ENCODE data around the gene PAX3. TPM values are rescaled to one million over a fixed set of nuclear protein-coding genes. Genes with fewer than 3 reads are reported as not detected.

PAX3 gene
- total and polyA plus RNA-seq, 4 donors: not detected

DNA sequence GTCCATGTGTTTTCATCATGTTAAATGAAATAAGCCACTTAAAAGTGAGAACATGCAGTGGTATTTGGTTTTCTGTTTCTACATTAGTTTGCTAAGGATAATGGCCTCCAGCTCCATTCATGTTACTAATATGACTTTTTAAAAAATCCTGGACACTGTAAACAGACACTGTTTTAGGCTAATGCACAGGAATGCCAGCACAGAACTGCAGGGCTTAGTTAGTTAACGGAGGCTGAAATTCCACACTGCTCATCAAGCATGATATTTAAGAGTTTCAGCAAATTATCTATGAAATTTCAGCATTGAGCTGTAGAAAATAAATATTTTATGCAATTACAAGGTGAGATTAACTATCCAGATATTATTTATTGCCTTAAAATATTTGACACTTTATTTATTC is 42.5 kb upstream of the PAX3 start:
- H3K4me1 ChIP-seq (ENCODE audit: control insufficient read depth in 4 of 4, insufficient read depth in 4 of 4, low read length in 3 of 4): no peaks in the 10 kb centered on the region
- 82% methylated on average over 1 of the region's 1 CpG for WGBS
- H3K9ac ChIP-seq (ENCODE audit: low read depth in 1 of 2, low read length in 2 of 2): no peak overlapping the region
- no peak overlapping the region for H3K4me3 ChIP-seq (ENCODE audit: low read depth in 1 of 3, low read length in 3 of 3)
- TF ChIP-seq, protein P1, sequence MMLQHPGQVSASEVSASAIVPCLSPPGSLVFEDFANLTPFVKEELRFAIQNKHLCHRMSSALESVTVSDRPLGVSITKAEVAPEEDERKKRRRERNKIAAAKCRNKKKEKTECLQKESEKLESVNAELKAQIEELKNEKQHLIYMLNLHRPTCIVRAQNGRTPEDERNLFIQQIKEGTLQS (IDR thresholded peaks at IDR 0.05): no peak
- TF ChIP-seq NR2F2 (IDR thresholded peaks at IDR 0.05) (no peak), TAF1 (conservative IDR thresholded peaks at IDR 0.05) (no peak), FOXA1 (IDR thresholded peaks at IDR 0.05) (no peak), RAD21 (IDR thresholded peaks at IDR 0.05) (no peak), YY1 (IDR thresholded peaks at IDR 0.05) (no peak), SP1 (IDR thresholded peaks at IDR 0.05) (no peak), HNF4A (conservative IDR thresholded peaks at IDR 0.05) (no peak), JUND (IDR thresholded peaks at IDR 0.05) (no peak), FOXA2 (IDR thresholded peaks at IDR 0.05) (no peak), EGR1 (IDR thresholded peaks at IDR 0.05; ENCODE audit: low read depth in 2 of 2) (no peak), RXRA (IDR thresholded peaks at IDR 0.05) (no peak)
- TF ChIP-seq, protein P2, sequence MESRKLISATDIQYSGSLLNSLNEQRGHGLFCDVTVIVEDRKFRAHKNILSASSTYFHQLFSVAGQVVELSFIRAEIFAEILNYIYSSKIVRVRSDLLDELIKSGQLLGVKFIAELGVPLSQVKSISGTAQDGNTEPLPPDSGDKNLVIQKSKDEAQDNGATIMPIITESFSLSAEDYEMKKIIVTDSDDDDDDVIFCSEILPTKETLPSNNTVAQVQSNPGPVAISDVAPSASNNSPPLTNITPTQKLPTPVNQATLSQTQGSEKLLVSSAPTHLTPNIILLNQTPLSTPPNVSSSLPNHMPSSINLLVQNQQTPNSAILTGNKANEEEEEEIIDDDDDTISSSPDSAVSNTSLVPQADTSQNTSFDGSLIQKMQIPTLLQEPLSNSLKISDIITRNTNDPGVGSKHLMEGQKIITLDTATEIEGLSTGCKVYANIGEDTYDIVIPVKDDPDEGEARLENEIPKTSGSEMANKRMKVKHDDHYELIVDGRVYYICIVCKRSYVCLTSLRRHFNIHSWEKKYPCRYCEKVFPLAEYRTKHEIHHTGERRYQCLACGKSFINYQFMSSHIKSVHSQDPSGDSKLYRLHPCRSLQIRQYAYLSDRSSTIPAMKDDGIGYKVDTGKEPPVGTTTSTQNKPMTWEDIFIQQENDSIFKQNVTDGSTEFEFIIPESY (IDR thresholded peaks at IDR 0.05): no peak
- TF ChIP-seq, protein P3, sequence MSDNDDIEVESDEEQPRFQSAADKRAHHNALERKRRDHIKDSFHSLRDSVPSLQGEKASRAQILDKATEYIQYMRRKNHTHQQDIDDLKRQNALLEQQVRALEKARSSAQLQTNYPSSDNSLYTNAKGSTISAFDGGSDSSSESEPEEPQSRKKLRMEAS (IDR thresholded peaks at IDR 0.05): no peak
- TF ChIP-seq, protein P4, sequence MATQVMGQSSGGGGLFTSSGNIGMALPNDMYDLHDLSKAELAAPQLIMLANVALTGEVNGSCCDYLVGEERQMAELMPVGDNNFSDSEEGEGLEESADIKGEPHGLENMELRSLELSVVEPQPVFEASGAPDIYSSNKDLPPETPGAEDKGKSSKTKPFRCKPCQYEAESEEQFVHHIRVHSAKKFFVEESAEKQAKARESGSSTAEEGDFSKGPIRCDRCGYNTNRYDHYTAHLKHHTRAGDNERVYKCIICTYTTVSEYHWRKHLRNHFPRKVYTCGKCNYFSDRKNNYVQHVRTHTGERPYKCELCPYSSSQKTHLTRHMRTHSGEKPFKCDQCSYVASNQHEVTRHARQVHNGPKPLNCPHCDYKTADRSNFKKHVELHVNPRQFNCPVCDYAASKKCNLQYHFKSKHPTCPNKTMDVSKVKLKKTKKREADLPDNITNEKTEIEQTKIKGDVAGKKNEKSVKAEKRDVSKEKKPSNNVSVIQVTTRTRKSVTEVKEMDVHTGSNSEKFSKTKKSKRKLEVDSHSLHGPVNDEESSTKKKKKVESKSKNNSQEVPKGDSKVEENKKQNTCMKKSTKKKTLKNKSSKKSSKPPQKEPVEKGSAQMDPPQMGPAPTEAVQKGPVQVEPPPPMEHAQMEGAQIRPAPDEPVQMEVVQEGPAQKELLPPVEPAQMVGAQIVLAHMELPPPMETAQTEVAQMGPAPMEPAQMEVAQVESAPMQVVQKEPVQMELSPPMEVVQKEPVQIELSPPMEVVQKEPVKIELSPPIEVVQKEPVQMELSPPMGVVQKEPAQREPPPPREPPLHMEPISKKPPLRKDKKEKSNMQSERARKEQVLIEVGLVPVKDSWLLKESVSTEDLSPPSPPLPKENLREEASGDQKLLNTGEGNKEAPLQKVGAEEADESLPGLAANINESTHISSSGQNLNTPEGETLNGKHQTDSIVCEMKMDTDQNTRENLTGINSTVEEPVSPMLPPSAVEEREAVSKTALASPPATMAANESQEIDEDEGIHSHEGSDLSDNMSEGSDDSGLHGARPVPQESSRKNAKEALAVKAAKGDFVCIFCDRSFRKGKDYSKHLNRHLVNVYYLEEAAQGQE (IDR thresholded peaks at IDR 0.05): no peak
- TF ChIP-seq, protein P5, sequence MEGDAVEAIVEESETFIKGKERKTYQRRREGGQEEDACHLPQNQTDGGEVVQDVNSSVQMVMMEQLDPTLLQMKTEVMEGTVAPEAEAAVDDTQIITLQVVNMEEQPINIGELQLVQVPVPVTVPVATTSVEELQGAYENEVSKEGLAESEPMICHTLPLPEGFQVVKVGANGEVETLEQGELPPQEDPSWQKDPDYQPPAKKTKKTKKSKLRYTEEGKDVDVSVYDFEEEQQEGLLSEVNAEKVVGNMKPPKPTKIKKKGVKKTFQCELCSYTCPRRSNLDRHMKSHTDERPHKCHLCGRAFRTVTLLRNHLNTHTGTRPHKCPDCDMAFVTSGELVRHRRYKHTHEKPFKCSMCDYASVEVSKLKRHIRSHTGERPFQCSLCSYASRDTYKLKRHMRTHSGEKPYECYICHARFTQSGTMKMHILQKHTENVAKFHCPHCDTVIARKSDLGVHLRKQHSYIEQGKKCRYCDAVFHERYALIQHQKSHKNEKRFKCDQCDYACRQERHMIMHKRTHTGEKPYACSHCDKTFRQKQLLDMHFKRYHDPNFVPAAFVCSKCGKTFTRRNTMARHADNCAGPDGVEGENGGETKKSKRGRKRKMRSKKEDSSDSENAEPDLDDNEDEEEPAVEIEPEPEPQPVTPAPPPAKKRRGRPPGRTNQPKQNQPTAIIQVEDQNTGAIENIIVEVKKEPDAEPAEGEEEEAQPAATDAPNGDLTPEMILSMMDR (IDR thresholded peaks at IDR 0.05; ENCODE audit: low read depth, low read length, missing input control): no peak
- no peaks in the 10 kb centered on the region for H3K27me3 ChIP-seq (ENCODE audit: control insufficient read depth in 4 of 4, insufficient read depth in 4 of 4, low read length in 3 of 4)
- no peak for DNase-seq (ENCODE audit: low spot score)
- no peak overlapping the region for H3K27ac ChIP-seq (ENCODE audit: low read depth in 1 of 2, low read length in 2 of 2)
- no peaks in the 10 kb centered on the region for H3K36me3 ChIP-seq (ENCODE audit: control insufficient read depth in 4 of 4, insufficient read depth in 3 of 4, low read depth in 1 of 4, low read length in 3 of 4)
- H3K9me3 ChIP-seq (ENCODE audit: control insufficient read depth in 4 of 4, low read length in 3 of 4): peaks cover 0 to 2% (median 0%) of the 10 kb centered on the region in 4 donors

DNA sequence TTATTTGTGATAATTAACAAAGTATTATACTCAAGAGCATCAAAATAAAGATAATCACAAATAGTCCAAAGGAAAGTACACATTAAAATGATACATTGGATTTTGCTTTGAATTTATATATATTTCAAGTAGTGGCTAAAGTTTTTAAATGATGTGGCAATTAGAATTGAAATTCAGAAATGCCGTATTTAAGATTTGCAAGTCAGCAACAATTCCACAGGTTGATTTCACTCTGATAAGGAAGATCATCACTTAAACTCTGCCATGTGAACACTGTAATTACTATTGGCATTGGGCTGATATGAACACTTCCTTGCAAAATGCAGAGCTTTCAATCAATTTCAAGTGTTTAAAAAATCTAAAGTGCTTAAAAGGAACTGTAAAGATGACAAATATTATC is 39.6 kb upstream of the PAX3 start:
- Histone ChIP-seq H3K27ac (ENCODE audit: low read depth in 1 of 2, low read length in 2 of 2) (no peak overlapping the region), H3K27me3 (ENCODE audit: control insufficient read depth in 4 of 4, insufficient read depth in 4 of 4, low read length in 3 of 4) (no peaks in the 10 kb centered on the region), H3K9me3 (ENCODE audit: control insufficient read depth in 4 of 4, low read length in 3 of 4) (peaks cover 0 to 6% (median 0%) of the 10 kb centered on the region in 4 donors), H3K9ac (ENCODE audit: low read depth in 1 of 2, low read length in 2 of 2) (no peak overlapping the region), H3K4me1 (ENCODE audit: control insufficient read depth in 4 of 4, insufficient read depth in 4 of 4, low read length in 3 of 4) (no peaks in the 10 kb centered on the region), H3K36me3 (ENCODE audit: control insufficient read depth in 4 of 4, insufficient read depth in 3 of 4, low read depth in 1 of 4, low read length in 3 of 4) (no peaks in the 10 kb centered on the region), H3K4me3 (ENCODE audit: low read depth in 1 of 3, low read length in 3 of 3) (no peak overlapping the region)
- 92% methylated on average over 1 of the region's 1 CpG for WGBS
- no peak for DNase-seq (ENCODE audit: low spot score)
- TF ChIP-seq, protein P5 (IDR thresholded peaks at IDR 0.05; ENCODE audit: low read depth, low read length, missing input control): no peak
- TF ChIP-seq NR2F2 (IDR thresholded peaks at IDR 0.05) (no peak), SP1 (IDR thresholded peaks at IDR 0.05) (no peak), JUND (IDR thresholded peaks at IDR 0.05) (no peak), RXRA (IDR thresholded peaks at IDR 0.05) (no peak), RAD21 (IDR thresholded peaks at IDR 0.05) (no peak), HNF4A (conservative IDR thresholded peaks at IDR 0.05) (no peak), FOXA1 (IDR thresholded peaks at IDR 0.05) (no peak), FOXA2 (IDR thresholded peaks at IDR 0.05) (no peak), GABPA (IDR thresholded peaks at IDR 0.05 in 1 of 2, conservative IDR thresholded peaks at IDR 0.05 in 1 of 2) (no peak), EGR1 (IDR thresholded peaks at IDR 0.05; ENCODE audit: low read depth in 2 of 2) (no peak)
- TF ChIP-seq, protein P1 (IDR thresholded peaks at IDR 0.05): no peak
- TF ChIP-seq, protein P3 (IDR thresholded peaks at IDR 0.05): no peak
- TF ChIP-seq, protein P2 (IDR thresholded peaks at IDR 0.05): no peak
